ENCODE results near the gene ATRIP. TPM values are rescaled to one million over a fixed set of nuclear protein-coding genes. Genes with fewer than 3 reads are reported as not detected.

The ATRIP gene
- polyA plus RNA-seq, 2 of the 4 experiments (the other 2 are of a cell fraction) = 6.1 to 9.4 TPM

GRCh38 chr3:48467110-48467454 lies 20.5 kb downstream of the ATRIP start (continued):
- TF ChIP-seq ZSCAN20 (CRISPR knock-in tag; IDR thresholded peaks at IDR 0.05) = no peak
- no peak for TF ChIP-seq CBX2 (IDR thresholded peaks at IDR 0.05; ENCODE audit: borderline replicate concordance, low read depth)

- WGBS (ENCODE audit: missing lambda C conversion rate) = 81% methylated on average over 5 of the region's 7 CpGs
- no peak for FAIRE-seq
- no peak for ATAC-seq
- no peak for TF ChIP-seq NPAS2 (CRISPR knock-in tag; IDR thresholded peaks at IDR 0.05; ENCODE audit: borderline replicate concordance)
- TF ChIP-seq ZFP36 (IDR thresholded peaks at IDR 0.05; ENCODE audit: borderline replicate concordance, partially characterized antibody) = no peak
- TF ChIP-seq MAX (IDR thresholded peaks at IDR 0.05) = no peak
- TF ChIP-seq HOXB5 (CRISPR knock-in tag; IDR thresholded peaks at IDR 0.05) = no peak
- no peak for TF ChIP-seq SMC3 (IDR thresholded peaks at IDR 0.05)
- no peak for TF ChIP-seq HES2 (IDR thresholded peaks at IDR 0.05)
- no peak for TF ChIP-seq POLR2AphosphoS2 (conservative IDR thresholded peaks at IDR 0.05; ENCODE audit: low read length)
- Histone ChIP-seq H3K9me3 (no peaks in the 10 kb centered on the region), H3K4me3 (no peak overlapping the region), H3K4me2 (peak overlapping the region; percentile 91; the same call in 2 of the 3 replicates), H3K27ac (peak overlapping the region in 1 of 2 experiments; percentile 96; a peak in 4 of 6 replicates), H3K4me1 (peaks cover 52% of the 10 kb centered on the region)
- DNase-seq (ENCODE audit: low read depth in 1 of 2, low spot score in 1 of 2) = no peak
- ChIA-PET POLR2A (no interaction called here), CTCF (interaction anchor here (0.6 to 3.3 kb wide), 3 partner anchors 21 to 41 kb away, joined by 5 to 15 read pairs (median 6); no protein-coding TSS in a partner anchor)
These were observed 21.1 kb downstream of the ATRIP start for GRCh38 chr3:48467473-48468267.

GRCh38 chr3:48468329-48468731 lies 21.8 kb downstream of the ATRIP start:
- ChIA-PET CTCF (interaction anchor here (0.7 kb wide), 1 partner anchor 21 kb away, joined by 6 read pairs; no protein-coding TSS in a partner anchor), POLR2A (no interaction called here)
- Histone ChIP-seq H3K9me3 (no peaks in the 10 kb centered on the region), H3K27ac (peak overlapping the region in 1 of 2 experiments; percentile 96; a peak in 1 of 6 replicates), H3K4me3 (no peak overlapping the region), H3K4me2 (peak overlapping the region; percentile 91; the same call in 2 of the 3 replicates), H3K4me1 (peaks cover 55% of the 10 kb centered on the region)
- no peak for DNase-seq (ENCODE audit: low read depth in 1 of 2, low spot score in 1 of 2)
- no peak for ATAC-seq
- WGBS (ENCODE audit: missing lambda C conversion rate) = 70% methylated on average over 6 of the region's 8 CpGs
- no peak for FAIRE-seq
- no peak for TF ChIP-seq PBX3 (IDR thresholded peaks at IDR 0.05)
- no peak for TF ChIP-seq SREBF2 (IDR thresholded peaks at IDR 0.05)
- TF ChIP-seq ATOH8 (CRISPR knock-in tag; IDR thresholded peaks at IDR 0.05; ENCODE audit: low read depth) = no peak
- no peak for TF ChIP-seq CBX8 (IDR thresholded peaks at IDR 0.05)
- TF ChIP-seq NFE2L2 (conservative IDR thresholded peaks at IDR 0.05; ENCODE audit: low read length) = no peak
- no peak for TF ChIP-seq NPAS2 (CRISPR knock-in tag; IDR thresholded peaks at IDR 0.05; ENCODE audit: borderline replicate concordance)
- no peak for TF ChIP-seq FOSB (CRISPR knock-in tag; IDR thresholded peaks at IDR 0.05)
- TF ChIP-seq CEBPB (IDR thresholded peaks at IDR 0.05) = no peak
- TF ChIP-seq SMC3 (IDR thresholded peaks at IDR 0.05) = no peak
- no peak for TF ChIP-seq EP300 (IDR thresholded peaks at IDR 0.05)
- TF ChIP-seq E2F6 (IDR thresholded peaks at IDR 0.05; ENCODE audit: borderline replicate concordance, low read depth) = no peak
- no peak for TF ChIP-seq ESRRA (IDR thresholded peaks at IDR 0.05; ENCODE audit: borderline replicate concordance, low read length)

All from A549 (cell line).